HepG2 (cell line): Measurements from ENCODE around the gene ACSM6.
"Not testable (repeated sequence)": the region's sequence is repeated elsewhere in the genome, so short reads cannot be mapped to it uniquely, and the experiment has no call there.

Experiments
- CTCF ChIP-seq: sonication (generic); formaldehyde crosslinking; IDR thresholded peaks from 2 replicates; pipeline ENCODE4 v1.5.0; 2020; ENCODE audit warnings: mild to moderate bottlenecking, missing genetic modification reagents, moderate library complexity
- POGZ ChIP-seq: sonication (generic); formaldehyde crosslinking; IDR thresholded peaks from 2 replicates; pipeline ENCODE4 v1.4.0; 2020; ENCODE audit warnings: mild to moderate bottlenecking, missing genetic modification reagents
- YY1 ChIP-seq: IDR thresholded peaks from 2 replicates; pipeline ENCODE4 v1.6.1; 2011; ENCODE audit warnings: low read length, low read depth, moderate library complexity, mild to moderate bottlenecking; ENCODE audit not compliant: insufficient read depth, insufficient replicate concordance
- ZNF644 ChIP-seq: IDR thresholded peaks from 2 replicates; pipeline ENCODE4 v1.6.1; 2016; ENCODE audit warnings: low read depth

- not testable (repeated sequence) for TF ChIP-seq YY1; POGZ (CRISPR knock-in tag); CTCF; ZNF644
Measured at GRCh38 chr10:95228934-95229723, 35.1 kb downstream of the ACSM6 start.
